Ishikawa (cell line): ENCODE measurements around the gene WSCD1.

ENCODE experiments used
- FOXM1 ChIP-seq: IDR thresholded peaks from 2 replicates; pipeline ENCODE4 v1.6.1; 2012; ENCODE audit warnings: low read depth, borderline replicate concordance
- RAD21 ChIP-seq: IDR thresholded peaks from 2 replicates; pipeline ENCODE4 v1.6.1; 2012; ENCODE audit warnings: low read depth
- REST ChIP-seq: IDR thresholded peaks from 2 replicates; pipeline ENCODE4 v1.6.1; 2012; ENCODE audit warnings: low read depth, mild to moderate bottlenecking
- TAF1 ChIP-seq: IDR thresholded peaks from 2 replicates; pipeline ENCODE4 v1.6.1; 2012; ENCODE audit warnings: low read depth, mild to moderate bottlenecking
- TCF12 ChIP-seq: IDR thresholded peaks from 2 replicates; pipeline ENCODE4 v1.6.1; 2012; ENCODE audit warnings: low read depth

GRCh38 chr17:6098050-6098822 lies 28.1 kb downstream of the WSCD1 start:
- TF ChIP-seq REST: no peak
- TF ChIP-seq RAD21: no peak
- no peak for TF ChIP-seq FOXM1
- TF ChIP-seq TAF1: no peak
- TF ChIP-seq TCF12: no peak
